Keratinocyte (primary cell): ENCODE results near the gene IKZF1.

Source experiments
- EZH2 ChIP-seq: IDR thresholded peaks from one replicate; pipeline ENCODE4 v1.6.1; 2012; ENCODE audit warnings: inconsistent platforms, mild to moderate bottlenecking, low read length, moderate library complexity
- TF ChIP-seq, protein P1 (sequence below), 3 experiments: IDR thresholded peaks in 1 of 3; conservative IDR thresholded peaks in 1 of 3; optimal IDR thresholded peaks in 1 of 3; 2 replicates in 2 of 3; 3 replicates in 1 of 3; pipeline versions ENCODE3 to v1.5.1; 2011; ENCODE audit warnings: low read length in 3 of 3, mild to moderate bottlenecking in 3 of 3, moderate library complexity in 2 of 3, control low read depth in 1 of 3, inconsistent platforms in 1 of 3; ENCODE audit not compliant: insufficient read depth in 2 of 3; ENCODE audit errors: extremely low read depth in 1 of 3

DNA sequence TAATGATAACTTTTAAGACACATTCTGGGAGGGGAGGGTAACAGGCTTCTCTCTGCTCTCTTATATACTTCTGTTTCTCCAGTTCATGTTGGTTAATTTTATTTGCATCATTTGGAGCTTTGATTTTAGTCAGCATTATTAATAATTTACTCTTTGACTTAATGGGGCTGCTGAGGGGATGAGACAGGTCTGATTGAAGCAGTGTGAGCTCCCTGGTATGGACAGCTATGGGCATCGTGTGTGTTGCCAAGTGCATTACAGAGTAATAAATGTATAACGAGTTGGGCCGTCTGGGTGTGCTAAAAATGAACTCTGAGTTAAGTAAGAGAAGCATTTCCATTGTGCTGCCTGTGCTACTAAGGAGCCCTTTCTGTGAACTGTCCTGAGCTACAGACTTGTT is 31.7 kb upstream of the IKZF1 start:
- TF ChIP-seq EZH2 = no peak
- TF ChIP-seq, protein P1, sequence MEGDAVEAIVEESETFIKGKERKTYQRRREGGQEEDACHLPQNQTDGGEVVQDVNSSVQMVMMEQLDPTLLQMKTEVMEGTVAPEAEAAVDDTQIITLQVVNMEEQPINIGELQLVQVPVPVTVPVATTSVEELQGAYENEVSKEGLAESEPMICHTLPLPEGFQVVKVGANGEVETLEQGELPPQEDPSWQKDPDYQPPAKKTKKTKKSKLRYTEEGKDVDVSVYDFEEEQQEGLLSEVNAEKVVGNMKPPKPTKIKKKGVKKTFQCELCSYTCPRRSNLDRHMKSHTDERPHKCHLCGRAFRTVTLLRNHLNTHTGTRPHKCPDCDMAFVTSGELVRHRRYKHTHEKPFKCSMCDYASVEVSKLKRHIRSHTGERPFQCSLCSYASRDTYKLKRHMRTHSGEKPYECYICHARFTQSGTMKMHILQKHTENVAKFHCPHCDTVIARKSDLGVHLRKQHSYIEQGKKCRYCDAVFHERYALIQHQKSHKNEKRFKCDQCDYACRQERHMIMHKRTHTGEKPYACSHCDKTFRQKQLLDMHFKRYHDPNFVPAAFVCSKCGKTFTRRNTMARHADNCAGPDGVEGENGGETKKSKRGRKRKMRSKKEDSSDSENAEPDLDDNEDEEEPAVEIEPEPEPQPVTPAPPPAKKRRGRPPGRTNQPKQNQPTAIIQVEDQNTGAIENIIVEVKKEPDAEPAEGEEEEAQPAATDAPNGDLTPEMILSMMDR (optimal IDR thresholded peaks at IDR 0.05 in 1 of 3, IDR thresholded peaks at IDR 0.05 in 1 of 3, conservative IDR thresholded peaks at IDR 0.05 in 1 of 3; ENCODE audit: extremely low read depth in 1 of 3, insufficient read depth in 2 of 3, low read length in 3 of 3) = no peak
